Stimulated activated CD8-positive, alpha-beta memory T cell treated with anti-CD3 and anti-CD28 coated beads, Interleukin-15, amount 100 ng/mL, for 1 hour (primary cell): ENCODE measurements around the gene RAB1A.

Experiments
- DNase-seq: peaks from one replicate; pipeline ENCODE4 v3.0.0-alpha.2; 2020; ENCODE audit warnings: low read depth

Gene RAB1A

DNA sequence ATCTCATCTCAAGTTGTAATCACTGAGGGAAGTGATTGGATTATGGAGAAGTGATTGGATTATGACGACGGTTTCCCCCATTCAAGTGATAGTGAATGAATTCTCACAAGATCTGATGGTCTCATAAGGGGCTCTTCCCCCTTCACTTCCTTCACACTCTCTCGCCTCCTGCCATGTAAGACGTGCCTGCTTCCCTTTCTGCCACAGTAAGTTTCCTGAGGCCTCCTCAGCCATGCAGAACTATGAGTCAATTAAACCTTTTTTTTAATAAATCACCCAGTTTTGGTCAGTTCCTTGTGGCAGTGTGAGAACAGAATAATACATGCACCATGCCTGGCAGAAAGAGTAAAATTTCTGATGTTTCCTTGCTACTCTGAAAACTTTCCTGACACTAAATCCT is 37.1 kb downstream of the RAB1A start:
- no peak for DNase-seq

- no peak for DNase-seq
Observed at GRCh38 chr2:65085148-65085547, 44.8 kb downstream of the RAB1A start.

GRCh38 chr2:65081232-65081685 is 48.6 kb downstream of the RAB1A start:
- DNase-seq, result no peak

- no peak for DNase-seq
Observed at GRCh38 chr2:65079017-65079416, 50.9 kb downstream of the RAB1A start.

DNA sequence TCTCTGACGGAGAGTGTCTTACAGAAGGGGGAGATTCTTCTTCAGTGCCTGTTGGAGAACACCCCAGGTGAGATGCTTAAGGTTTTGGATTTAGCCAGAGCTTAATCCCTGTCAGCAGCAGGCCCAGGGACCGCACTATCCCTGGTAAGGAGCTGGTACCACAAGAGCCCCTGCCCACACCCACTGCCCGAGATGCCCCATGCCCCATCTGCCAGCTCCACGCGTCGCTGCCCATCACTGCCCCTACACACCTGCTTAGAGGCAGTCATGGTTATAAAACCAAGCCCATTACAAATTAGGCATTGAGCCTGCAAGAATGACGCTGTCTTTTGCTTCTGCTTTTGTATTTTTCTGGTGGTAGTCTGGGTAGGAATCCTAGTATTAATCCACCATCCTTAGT is 52.0 kb downstream of the RAB1A start:
- no peak for DNase-seq

GRCh38 chr2:65076345-65076710 is 53.6 kb downstream of the RAB1A start:
- no peak for DNase-seq

GRCh38 chr2:65075605-65076344 is 54.1 kb downstream of the RAB1A start:
- no peak for DNase-seq

DNA sequence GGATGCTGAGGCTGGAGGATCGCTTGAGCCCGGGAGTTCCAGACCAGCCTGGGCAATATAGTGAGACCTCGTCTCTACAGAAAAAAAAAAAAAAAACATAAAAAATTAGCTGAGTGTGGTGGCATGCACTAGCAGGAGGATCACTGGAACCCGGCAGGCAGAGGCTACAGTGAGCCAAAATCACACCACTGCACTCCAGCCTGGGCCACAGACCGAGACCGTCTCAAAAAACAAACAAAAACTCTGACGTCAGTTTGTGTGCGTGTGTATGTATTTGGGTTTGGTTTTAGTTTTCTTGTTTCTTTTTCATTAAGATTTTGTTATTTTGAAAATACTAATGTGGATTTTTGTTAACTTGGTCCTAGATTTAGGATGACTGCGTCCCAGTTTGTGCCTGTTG is 54.7 kb downstream of the RAB1A start:
- DNase-seq, result no peak

- no peak for DNase-seq
Observed at GRCh38 chr2:65073879-65074565, 55.9 kb downstream of the RAB1A start.

DNA sequence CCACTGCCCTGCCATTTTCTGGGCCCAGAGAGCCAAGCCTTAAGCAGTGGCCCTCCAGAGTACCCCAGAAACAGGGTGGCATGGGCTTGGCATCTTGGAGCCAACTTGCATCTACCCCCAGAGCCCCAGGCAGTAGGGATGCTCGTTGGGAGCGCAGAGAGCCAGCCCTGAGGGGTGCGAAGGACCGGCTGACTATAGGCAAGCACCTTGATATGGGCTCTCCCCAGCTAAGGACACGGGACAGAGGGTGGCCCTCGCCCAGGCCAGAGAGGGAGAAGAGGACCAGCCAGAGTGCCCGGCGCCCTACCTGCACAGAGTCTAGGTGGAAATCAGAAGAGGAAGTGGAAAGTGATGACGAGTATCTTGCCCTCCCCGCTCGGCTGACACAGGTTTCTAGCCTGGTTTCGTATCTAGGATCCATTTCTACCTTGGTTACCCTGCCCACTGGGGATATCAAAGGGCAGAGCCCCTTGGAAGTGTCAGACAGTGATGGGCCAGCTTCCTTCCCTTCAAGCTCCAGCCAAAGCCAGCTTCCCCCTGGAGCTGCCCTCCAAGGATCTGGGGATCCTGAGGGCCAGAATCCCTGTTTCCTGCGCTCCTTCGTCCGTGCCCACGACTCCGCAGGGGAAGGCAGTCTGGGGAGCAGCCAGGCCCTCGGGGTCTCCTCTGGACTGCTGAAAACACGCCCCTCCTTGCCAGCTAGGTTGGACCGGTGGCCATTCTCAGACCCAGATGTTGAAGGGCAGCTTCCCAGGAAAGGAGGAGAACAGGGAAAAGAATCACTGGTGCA is 57.5 kb downstream of the RAB1A start:
- no peak for DNase-seq

DNA sequence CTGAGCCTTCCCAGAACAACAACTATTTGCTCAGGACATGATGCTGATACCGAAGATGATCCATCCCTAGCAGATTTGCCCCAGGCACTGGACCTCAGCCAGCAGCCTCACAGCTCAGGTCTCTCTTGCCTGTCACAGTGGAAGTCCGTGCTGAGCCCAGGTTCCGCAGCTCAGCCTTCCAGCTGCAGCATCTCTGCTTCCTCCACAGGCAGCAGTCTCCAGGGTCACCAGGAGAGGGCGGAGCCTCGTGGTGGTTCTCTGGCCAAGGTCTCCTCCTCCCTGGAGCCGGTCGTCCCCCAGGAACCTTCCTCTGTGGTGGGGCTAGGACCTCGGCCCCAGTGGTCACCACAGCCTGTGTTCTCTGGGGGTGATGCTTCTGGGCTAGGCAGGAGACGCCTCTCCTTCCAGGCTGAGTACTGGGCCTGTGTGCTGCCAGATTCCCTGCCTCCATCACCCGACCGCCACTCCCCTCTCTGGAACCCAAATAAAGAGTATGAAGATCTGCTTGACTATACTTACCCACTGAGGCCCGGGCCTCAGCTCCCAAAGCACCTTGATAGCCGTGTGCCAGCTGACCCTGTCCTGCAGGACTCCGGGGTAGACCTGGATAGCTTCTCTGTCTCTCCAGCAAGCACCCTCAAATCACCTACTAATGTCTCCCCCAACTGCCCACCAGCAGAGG is 58.3 kb downstream of the RAB1A start:
- no peak for DNase-seq

GRCh38 chr2:65070856-65071255 is 59.0 kb downstream of the RAB1A start:
- no peak for DNase-seq

DNA sequence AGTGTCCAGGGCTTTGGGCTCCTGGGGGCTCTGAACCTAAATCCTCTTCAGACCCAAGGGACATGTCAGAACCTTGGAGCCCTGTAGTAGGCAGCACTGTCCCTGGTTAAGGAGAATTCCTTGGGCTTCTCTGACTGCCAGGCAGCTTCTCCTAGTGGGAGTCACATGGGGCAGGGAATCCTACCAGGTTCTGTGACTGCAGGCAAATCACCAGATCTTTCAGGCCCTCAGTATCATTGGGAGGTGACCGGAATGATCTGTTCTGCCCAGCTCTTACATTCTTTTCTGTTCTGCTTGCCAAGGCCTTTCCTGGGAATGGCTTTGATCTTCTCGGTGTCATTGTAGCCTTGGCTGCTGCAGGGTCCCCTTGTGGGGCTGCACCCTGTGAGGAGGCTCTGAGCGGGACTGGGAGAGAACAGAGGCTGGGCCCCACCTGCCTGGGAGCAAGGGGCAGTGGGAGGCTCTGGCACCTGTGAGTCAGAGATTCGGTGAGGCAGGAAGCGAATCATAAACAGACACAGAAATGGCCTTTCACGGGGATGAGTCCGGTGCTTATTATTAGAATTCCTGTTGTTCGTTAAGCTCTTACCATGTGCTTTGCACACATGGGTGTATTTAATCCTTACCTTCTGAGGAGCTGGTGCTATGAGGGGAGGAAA is 59.6 kb downstream of the RAB1A start:
- DNase-seq, result no peak

- no peak for DNase-seq
Observed at GRCh38 chr2:65069439-65069824, 60.5 kb downstream of the RAB1A start.

DNA sequence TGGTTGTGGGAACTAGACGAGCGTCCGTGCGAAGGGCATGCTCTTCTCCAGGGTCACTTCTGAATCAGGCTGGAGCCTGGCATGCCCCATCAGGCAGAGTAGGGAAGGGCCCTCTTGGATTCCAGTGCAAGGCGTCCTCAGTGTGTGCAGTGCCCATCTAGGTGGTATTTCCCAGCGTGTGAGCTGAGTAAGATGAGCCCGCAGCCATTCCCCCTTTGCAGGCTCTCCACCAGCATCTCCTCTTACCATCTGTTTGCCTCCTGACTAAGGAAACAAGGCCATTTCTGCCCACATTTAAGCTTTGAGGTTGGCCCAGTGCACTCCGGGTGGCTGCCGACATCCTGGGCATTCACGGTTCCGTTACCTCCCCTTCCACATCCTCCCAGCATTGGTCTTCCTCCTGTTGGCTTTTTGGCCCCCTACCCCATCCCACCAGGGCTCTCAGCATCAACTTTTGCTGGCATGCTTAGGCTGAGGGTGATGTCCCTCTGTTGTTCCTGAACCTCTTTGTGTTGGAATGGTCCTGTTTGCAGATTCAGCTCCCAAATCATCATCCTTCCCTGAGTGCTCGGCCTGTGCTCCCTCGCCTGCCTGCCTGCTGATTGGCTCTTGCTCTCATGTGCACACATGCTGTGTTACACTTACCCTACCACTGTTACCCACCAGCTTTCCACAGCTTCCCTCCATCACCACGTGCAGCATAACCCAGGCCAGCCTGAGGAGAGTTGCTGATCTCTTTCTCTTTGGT is 61.9 kb downstream of the RAB1A start:
- DNase-seq, result no peak

- no peak for DNase-seq
Observed at GRCh38 chr2:65064728-65065552, 65.0 kb downstream of the RAB1A start.

DNA sequence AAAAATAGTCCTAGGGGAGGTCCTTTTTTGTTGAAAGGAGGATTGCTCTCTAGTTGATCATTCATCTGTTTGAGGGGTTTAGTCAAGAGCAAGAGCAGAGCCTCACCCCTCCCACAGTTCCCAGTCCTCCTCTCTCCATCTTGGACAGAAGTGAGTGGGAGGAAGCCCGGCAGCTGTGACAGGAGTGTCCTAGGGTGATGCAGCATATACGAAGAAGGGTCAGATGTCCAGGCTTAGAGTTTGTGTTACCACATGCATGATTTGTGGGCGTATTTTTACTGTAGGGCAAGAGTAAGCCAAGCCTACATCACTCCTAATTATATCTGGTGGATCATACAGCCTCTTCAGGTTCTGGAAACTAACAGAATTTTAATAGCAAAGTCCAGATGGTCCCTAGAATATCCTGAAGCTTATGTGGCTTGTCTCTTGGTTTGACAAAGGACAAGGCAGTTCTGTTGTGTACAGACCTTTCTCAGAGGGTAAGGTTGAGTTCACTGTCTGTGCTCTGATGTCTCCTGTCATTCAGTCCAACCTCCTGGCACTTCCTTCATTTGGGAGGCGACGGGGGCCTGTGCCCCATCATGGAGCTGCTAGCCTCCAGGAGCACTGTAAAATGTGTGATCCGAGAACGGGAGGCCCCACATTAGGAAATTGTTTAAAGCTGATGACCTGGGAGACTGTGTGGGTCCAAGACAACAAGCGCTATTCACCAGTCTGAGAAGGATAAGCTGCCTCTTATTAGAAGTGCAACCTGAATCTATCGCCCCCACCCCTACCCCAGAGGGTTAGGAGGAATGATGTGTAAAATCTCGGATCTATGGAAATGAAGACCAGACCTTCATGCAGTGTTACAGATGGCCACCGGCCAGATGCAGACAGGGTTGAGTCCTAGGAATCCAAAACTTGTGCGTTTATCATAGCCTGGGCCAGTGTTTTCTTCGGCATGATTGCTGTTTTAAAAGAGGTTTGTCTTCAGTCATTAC is 66.8 kb downstream of the RAB1A start:
- DNase-seq, result no peak

- DNase-seq, result no peak
Observed at GRCh38 chr2:65061910-65062339, 68.0 kb downstream of the RAB1A start.
